ENCODE data around the gene SLU7. TPM values are rescaled to one million over a fixed set of nuclear protein-coding genes. Genes with fewer than 3 reads are reported as not detected.

Gene SLU7
- total and polyA plus RNA-seq, 9 of the 15 experiments (the other 6 are each of a cell fraction or from before 2014, with no cell fraction given), result 42.1 to 65.7 (median 54.8) TPM

DNA sequence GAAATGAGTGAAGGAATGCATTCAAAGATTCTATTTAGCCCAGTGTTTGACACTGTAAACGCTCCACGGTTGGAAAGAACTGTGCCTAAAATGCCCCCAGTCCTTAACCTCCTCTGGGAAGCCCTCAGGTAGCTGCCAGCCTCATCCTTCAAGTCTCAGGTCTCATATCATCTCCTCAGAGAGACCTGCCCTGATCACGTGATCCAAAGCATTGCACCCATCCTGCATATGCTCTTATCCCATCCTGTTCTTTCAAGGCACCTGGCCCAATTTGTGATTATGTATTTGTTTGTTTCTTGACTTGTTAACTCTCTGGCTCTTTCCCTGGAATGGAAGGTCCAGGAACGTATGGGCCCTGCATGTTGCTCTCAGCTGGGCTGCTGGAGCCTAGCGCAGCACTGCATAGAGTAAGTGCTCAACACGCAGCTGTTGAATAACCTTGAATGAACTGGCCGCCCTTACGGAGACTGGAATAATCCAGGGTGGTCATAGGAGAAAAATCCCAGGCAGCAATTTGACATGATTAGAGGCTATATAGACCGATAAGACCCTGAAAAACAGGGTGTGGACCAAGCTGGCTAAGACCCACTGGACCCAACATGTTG lies 57.2 kb downstream of the SLU7 start:
- POLR2A ChIA-PET, result interaction anchor here (0.5 kb wide), 1 partner anchor 803 kb away, joined by 3 read pairs; no protein-coding TSS in a partner anchor
- BruUV-seq (replicated peaks), result no TSS peak
- no peak for DNase-seq (ENCODE audit: extremely low read depth in 1 of 4, low spot score in 3 of 4)
- Histone ChIP-seq H3K9ac (ENCODE audit: insufficient read depth in 1 of 2, low read depth in 2 of 2, low read length in 2 of 2) (no peak overlapping the region), H3K79me2 (ENCODE audit: control insufficient read depth, insufficient read depth, low read length) (no peaks in the 10 kb centered on the region), H3K4me2 (ENCODE audit: insufficient read depth, low read length) (no peak overlapping the region), H3K27ac (ENCODE audit: extremely low read depth, low read depth, low read length) (no peak overlapping the region), H3K9me1 (ENCODE audit: control insufficient read depth, insufficient read depth, low read length) (no peaks in the 10 kb centered on the region), H3K36me3 (ENCODE audit: control insufficient read depth, insufficient read depth, low read length) (no peaks in the 10 kb centered on the region), H3K27me3 (ENCODE audit: control insufficient read depth in 2 of 2, insufficient read depth in 2 of 2, low read length in 2 of 2) (peaks cover 0 to 23% of the 10 kb centered on the region in 2 experiments; a peak in 3 of 5 replicates), H3K4me1 (replicated peaks in 1 of 2; ENCODE audit: control insufficient read depth in 2 of 2, insufficient read depth in 2 of 2, low read length in 2 of 2) (peaks cover 4 to 13% of the 10 kb centered on the region in 2 experiments; a peak in 4 of 5 replicates), H4K20me1 (replicated peaks; ENCODE audit: control insufficient read depth, insufficient read depth, low read length) (no peaks in the 10 kb centered on the region), H3K9me3 (replicated peaks; ENCODE audit: control insufficient read depth, insufficient read depth, low read depth, low read length) (no peaks in the 10 kb centered on the region), H3K4me3 (no peak overlapping the region), H2AFZ (ENCODE audit: low read depth, low read length) (no peak overlapping the region)
- CTCF ChIA-PET (ENCODE audit: low intra/inter-chr PET ratio), result no interaction called here
- in situ Hi-C loops (cut with MboI) (no loop called here), intact Hi-C loops (cut with micrococcal nuclease) (no loop called here)
- FAIRE-seq, result no peak
- TF ChIP-seq FOSL1 (tag; conservative IDR thresholded peaks at IDR 0.05) (no peak), POLR2AphosphoS2 (IDR thresholded peaks at IDR 0.05; ENCODE audit: low read length) (no peak), TOE1 (IDR thresholded peaks at IDR 0.05; ENCODE audit: borderline replicate concordance) (peak; percentile 76), TOE1 (CRISPR knock-in tag; IDR thresholded peaks at IDR 0.05; ENCODE audit: borderline replicate concordance, low read depth) (no peak), BHLHE40 (IDR thresholded peaks at IDR 0.05; ENCODE audit: low read length) (peak; percentile 33; the same call in 1 of the 2 replicates), CBFA2T2 (conservative IDR thresholded peaks at IDR 0.05) (peak; percentile 37; the same call in 1 of the 2 replicates), RAD51 (IDR thresholded peaks at IDR 0.05; ENCODE audit: borderline replicate concordance, low read depth) (peak; percentile 75; the same call in 1 of the 2 replicates)
- TF ChIP-seq, protein P1, sequence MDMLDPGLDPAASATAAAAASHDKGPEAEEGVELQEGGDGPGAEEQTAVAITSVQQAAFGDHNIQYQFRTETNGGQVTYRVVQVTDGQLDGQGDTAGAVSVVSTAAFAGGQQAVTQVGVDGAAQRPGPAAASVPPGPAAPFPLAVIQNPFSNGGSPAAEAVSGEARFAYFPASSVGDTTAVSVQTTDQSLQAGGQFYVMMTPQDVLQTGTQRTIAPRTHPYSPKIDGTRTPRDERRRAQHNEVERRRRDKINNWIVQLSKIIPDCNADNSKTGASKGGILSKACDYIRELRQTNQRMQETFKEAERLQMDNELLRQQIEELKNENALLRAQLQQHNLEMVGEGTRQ (CRISPR knock-in tag; IDR thresholded peaks at IDR 0.05), result peak; percentile 60
- TF ChIP-seq, protein P2, sequence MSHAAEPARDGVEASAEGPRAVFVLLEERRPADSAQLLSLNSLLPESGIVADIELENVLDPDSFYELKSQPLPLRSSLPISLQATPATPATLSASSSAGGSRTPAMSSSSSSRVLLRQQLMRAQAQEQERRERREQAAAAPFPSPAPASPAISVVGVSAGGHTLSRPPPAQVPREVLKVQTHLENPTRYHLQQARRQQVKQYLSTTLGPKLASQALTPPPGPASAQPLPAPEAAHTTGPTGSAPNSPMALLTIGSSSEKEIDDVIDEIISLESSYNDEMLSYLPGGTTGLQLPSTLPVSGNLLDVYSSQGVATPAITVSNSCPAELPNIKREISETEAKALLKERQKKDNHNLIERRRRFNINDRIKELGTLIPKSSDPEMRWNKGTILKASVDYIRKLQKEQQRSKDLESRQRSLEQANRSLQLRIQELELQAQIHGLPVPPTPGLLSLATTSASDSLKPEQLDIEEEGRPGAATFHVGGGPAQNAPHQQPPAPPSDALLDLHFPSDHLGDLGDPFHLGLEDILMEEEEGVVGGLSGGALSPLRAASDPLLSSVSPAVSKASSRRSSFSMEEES (CRISPR knock-in tag; IDR thresholded peaks at IDR 0.05), result peak; percentile 79
- no peak for ATAC-seq
- WGBS (ENCODE audit: insufficient coverage, low coverage, missing lambda C conversion rate), result 30% methylated on average over 9 of the region's 9 CpGs
